GM12872 (cell line): Measurements from ENCODE around the gene AGPAT3.

ENCODE experiments used
- TF ChIP-seq, protein P1 (sequence below): IDR thresholded peaks from 3 replicates; pipeline ENCODE4 v1.5.1; 2011; ENCODE audit warnings: low read depth, mild to moderate bottlenecking, low read length, moderate library complexity; ENCODE audit not compliant: insufficient read depth

The AGPAT3 gene

DNA sequence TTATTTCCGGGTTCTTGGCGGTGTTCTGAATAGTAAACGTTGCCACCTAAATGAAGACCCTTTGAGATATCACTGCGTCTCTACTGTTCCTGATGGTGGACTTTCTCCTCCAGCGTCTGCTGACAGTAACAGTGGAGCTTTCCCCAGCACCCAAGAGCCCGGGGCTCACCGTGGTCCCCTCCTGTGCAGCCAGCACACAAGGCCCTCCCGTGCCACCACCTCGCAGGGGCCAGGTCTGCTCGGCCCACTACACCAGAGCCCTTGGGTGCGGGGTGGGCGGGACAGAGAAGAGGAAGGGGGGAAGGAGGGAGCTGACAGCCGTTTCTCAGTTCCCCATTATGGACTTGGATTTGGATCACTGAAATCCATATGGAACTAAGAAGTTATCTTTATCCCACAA is 85.9 kb downstream of the AGPAT3 start:
- TF ChIP-seq, protein P1, sequence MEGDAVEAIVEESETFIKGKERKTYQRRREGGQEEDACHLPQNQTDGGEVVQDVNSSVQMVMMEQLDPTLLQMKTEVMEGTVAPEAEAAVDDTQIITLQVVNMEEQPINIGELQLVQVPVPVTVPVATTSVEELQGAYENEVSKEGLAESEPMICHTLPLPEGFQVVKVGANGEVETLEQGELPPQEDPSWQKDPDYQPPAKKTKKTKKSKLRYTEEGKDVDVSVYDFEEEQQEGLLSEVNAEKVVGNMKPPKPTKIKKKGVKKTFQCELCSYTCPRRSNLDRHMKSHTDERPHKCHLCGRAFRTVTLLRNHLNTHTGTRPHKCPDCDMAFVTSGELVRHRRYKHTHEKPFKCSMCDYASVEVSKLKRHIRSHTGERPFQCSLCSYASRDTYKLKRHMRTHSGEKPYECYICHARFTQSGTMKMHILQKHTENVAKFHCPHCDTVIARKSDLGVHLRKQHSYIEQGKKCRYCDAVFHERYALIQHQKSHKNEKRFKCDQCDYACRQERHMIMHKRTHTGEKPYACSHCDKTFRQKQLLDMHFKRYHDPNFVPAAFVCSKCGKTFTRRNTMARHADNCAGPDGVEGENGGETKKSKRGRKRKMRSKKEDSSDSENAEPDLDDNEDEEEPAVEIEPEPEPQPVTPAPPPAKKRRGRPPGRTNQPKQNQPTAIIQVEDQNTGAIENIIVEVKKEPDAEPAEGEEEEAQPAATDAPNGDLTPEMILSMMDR = no peak

DNA sequence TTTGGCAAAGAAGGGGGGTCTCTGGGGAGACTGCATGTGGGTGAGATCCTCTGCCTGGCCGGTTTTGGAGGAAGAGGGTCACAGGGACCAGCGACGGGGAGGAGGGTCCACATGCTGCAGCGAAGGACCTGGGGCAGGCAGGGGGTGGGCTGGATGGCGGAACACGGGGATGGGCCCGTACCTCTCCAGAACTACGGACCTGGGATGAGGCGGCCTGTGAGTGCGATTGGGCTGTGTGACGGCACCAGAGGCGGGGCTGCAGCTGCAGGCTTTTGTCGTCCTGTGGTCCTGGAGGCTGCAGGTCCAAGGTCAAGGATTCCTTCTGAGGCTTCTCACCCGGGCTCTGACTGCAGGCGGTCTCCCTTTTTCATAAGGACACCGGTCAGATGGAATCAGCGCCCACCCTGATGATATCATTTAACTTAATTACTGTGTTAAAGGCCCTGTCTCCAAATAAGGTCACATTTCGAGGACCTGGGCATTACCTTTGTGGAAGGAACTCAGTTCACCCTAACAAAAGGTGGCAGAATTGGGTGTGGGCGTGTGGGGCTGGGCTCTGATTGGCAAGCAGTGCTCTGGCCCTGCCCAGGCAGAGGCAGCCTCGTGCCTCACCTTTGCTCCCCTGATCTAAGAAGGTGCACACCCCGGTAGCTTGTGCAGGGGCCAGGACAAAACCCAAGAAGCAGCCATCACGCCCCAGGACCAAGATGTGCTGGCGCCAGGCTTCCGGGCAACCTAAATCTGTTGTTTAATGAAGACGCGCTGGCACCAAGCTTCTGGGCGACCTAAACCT is 87.1 kb downstream of the AGPAT3 start:
- TF ChIP-seq, protein P1 = no peak

DNA sequence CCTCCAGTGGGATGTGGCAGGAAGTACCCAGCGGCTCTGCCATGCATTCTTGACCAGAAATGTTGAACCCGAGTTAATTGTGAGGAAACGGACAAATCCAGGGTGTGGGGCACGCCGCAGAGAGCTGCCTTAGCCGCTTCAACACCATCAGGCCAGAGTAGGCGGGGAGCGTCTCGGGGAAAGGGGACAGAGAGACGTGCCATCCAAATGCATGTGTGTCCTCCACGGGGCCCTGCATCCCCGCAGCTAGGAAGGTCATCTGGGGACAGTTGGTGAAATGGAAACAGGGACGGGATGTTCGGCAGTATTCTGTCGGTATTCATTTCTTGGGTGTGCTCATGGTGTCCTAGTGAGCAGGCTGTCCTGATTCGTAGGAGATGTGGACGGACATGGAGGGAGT is 88.0 kb downstream of the AGPAT3 start:
- TF ChIP-seq, protein P1 = no peak

DNA sequence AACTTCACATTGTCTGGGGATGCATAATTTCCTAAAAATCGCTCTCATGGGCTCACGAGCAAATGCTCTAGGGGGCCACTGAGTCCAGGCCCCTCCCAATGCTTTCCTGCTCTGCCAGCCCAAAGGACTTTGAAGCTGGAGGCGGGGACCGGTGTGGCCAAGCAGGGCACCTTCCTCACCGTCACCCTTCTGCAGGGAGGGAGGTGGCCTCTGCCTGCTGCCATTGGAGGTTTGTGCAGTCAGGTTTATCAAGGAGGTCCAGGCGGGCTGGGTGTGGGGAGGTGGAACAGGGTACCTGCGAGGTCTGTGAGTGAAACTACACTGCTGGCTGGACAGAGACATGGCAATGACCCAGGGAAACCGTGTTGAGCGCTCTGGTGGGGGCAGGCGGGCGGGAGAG is 89.0 kb downstream of the AGPAT3 start:
- TF ChIP-seq, protein P1 = no peak

DNA sequence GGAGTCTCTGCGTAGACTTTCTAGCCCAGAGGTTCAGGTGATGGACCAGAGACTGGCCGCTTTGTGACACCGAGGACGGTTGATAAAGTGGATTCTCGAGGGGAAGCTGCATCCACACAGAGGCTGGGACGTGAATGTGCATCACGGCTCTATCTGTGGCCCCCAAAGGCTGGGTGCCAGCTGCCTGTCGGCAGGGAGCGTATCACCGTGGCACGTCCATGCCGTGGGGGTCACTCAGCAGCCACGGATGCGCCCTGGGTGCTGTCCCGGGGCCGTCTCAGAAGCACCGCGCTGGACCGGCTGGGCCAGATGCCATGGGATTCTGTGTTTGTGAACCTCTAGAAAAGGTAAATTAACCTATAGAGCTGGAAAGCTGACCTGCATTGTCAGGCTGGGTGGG is 89.9 kb downstream of the AGPAT3 start:
- TF ChIP-seq, protein P1 = no peak

DNA sequence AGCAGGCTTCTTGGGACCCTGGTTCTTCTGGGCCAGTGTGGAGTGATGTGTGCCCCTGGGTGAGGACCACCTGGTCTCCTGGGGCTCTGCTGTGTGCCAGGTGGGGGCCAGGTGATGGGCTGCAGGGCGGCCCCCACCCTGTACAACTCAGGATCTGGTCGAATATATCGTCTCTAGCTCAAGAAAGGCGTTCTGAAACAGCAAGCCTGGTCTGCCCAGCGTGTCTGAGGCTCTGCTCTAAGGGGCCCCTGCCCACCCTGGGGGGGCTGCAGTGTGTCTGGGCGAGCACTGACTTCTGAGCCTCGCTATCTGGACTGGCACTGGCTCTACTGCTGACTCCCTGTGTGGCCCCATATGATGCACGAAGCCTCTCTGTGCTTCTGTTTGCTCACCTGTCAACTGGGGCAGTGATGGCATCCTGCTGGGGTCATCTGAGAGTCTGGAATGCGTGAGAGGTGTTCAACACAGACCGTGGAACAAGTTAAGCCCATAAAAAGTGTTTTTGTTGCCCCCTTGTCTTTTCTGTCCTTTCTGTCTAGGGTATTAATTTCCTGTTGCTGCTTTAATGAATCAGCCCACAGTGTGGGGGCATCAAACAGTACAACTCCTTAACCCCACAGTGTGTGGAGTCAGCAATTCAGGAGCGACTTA is 91.1 kb downstream of the AGPAT3 start:
- TF ChIP-seq, protein P1 = no peak

DNA sequence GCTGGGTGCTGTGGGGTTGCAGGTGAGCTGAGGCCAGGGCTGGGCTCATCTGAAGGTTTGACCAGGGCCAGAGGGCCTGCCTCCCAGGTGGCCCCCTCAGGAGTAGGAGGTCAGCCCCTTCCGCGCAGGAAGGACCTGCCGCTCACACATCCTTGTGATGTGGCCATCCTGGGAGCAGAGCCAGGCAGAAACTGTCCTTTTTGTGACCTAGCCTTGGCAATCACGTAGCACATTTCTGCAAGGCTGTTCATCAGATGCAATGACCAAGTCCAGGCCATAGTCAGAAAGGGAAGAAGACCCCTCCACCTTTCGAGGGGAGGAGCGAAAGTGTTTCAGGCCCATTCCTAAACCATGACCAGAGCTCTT is 91.6 kb downstream of the AGPAT3 start:
- TF ChIP-seq, protein P1 = no peak
